Subcutaneous abdominal adipose tissue (tissue), 5 donors: ENCODE measurements around the gene SMIM31.

Experiments
- H3K27ac ChIP-seq: one replicate; pipeline ENCODE4 v1.7.0; 2013; ENCODE audit warnings: low read depth, mild to moderate bottlenecking, inconsistent platforms, low read length, moderate library complexity
- H3K27me3 ChIP-seq, 5 donors: one replicate each; pipeline ENCODE4 v1.7.0; 2013; ENCODE audit warnings: low read length in 5 of 5, inconsistent platforms in 1 of 5; ENCODE audit not compliant: control insufficient read depth in 5 of 5, insufficient read depth in 4 of 5
- H3K36me3 ChIP-seq, 5 donors: one replicate each; pipeline ENCODE4 v1.7.0; 2013; ENCODE audit warnings: low read length in 5 of 5; ENCODE audit not compliant: control insufficient read depth in 5 of 5, insufficient read depth in 5 of 5
- H3K4me1 ChIP-seq, 5 donors: one replicate each; pipeline ENCODE4 v1.7.0; 2013; ENCODE audit warnings: low read length in 5 of 5, mild to moderate bottlenecking in 3 of 5, moderate library complexity in 1 of 5; ENCODE audit not compliant: control insufficient read depth in 5 of 5, insufficient read depth in 5 of 5
- H3K4me3 ChIP-seq, 5 donors: one replicate each; pipeline ENCODE4 v1.7.0; 2013; ENCODE audit warnings: low read length in 5 of 5, low read depth in 1 of 5
- H3K9ac ChIP-seq, 5 donors: one replicate each; pipeline ENCODE4 v1.7.0; 2013; ENCODE audit warnings: low read length in 5 of 5, mild to moderate bottlenecking in 4 of 5, moderate library complexity in 3 of 5
- H3K9me3 ChIP-seq, 5 donors: one replicate each; pipeline ENCODE4 v1.7.0; 2013; ENCODE audit warnings: low read length in 5 of 5; ENCODE audit not compliant: control insufficient read depth in 5 of 5
- donor health status: healthy.
- donor health status: healthy.
- donor health status: healthy.
- donor health status: healthy.
- donor health status: healthy.

The SMIM31 gene

GRCh38 chr4:164815711-164816110, 61.8 kb downstream of the SMIM31 start:
- no peak overlapping the region for H3K27ac ChIP-seq
- H3K9ac ChIP-seq, result no peak overlapping the region
- no peaks in the 10 kb centered on the region for H3K36me3 ChIP-seq
- H3K4me3 ChIP-seq, result no peak overlapping the region
- no peaks in the 10 kb centered on the region for H3K27me3 ChIP-seq
- H3K9me3 ChIP-seq, result no peaks in the 10 kb centered on the region
- no peaks in the 10 kb centered on the region for H3K4me1 ChIP-seq

DNA sequence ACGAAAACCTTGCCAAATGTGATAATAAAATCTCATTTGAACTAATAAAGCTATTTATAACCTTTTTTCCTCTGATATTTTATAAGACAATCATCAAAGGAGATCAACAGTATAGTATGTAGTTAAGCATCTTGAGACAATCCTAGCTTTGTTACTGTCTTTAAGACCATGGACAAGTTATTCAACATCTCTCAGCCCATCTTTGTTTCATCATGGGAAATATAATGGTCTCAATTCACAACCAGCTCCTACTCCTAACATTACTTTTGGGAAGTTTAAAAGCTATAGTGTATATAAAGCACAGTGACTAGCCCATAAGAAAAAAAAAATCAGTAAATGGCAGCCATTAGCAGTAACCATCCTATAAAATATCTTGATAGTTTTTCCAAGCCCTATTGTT, 65.4 kb downstream of the SMIM31 start:
- no peaks in the 10 kb centered on the region for H3K9me3 ChIP-seq
- no peak overlapping the region for H3K9ac ChIP-seq
- H3K4me1 ChIP-seq, result no peaks in the 10 kb centered on the region
- H3K36me3 ChIP-seq, result no peaks in the 10 kb centered on the region
- no peak overlapping the region for H3K27ac ChIP-seq
- no peaks in the 10 kb centered on the region for H3K27me3 ChIP-seq
- no peak overlapping the region for H3K4me3 ChIP-seq

- no peak overlapping the region for H3K4me3 ChIP-seq
- no peak overlapping the region for H3K27ac ChIP-seq
- H3K36me3 ChIP-seq, result no peaks in the 10 kb centered on the region
- H3K27me3 ChIP-seq, result no peaks in the 10 kb centered on the region
- no peak overlapping the region for H3K9ac ChIP-seq
- H3K9me3 ChIP-seq, result no peaks in the 10 kb centered on the region
- no peaks in the 10 kb centered on the region for H3K4me1 ChIP-seq
Observed at GRCh38 chr4:164821711-164822110, 67.8 kb downstream of the SMIM31 start.

DNA sequence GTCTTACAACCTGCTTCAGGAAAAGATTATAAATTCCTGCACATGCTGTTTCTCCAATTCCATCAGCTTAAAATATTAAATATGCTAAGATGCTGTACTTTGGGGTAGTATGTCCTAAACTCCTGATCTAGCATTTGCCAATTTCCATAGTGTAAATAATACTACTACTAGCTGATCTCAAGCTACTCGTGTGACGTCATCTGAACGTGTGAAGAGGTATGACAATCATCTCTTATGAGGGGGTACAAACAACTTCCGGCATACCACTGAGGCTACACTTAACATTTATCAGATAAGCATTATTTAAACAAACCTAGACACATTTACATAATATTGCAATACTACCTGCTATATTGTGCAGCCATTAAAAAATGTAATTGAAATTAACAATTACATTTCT, 70.7 kb downstream of the SMIM31 start:
- Histone ChIP-seq H3K4me3 (no peak overlapping the region), H3K27me3 (no peaks in the 10 kb centered on the region)

GRCh38 chr4:164828955-164829354, 75.0 kb downstream of the SMIM31 start:
- Histone ChIP-seq H3K9me3 (no peaks in the 10 kb centered on the region), H3K27me3 (no peaks in the 10 kb centered on the region), H3K36me3 (no peaks in the 10 kb centered on the region), H3K9ac (no peak overlapping the region), H3K4me1 (no peaks in the 10 kb centered on the region), H3K4me3 (no peak overlapping the region), H3K27ac (no peak overlapping the region)

More for the DNA sequence above, 70.7 kb downstream of the SMIM31 start:
- Histone ChIP-seq H3K9me3 (no peaks in the 10 kb centered on the region), H3K36me3 (no peaks in the 10 kb centered on the region), H3K4me1 (no peaks in the 10 kb centered on the region), H3K9ac (no peak overlapping the region), H3K27ac (no peak overlapping the region)

GRCh38 chr4:164846566-164846965, 92.6 kb downstream of the SMIM31 start:
- H3K4me1 ChIP-seq, result no peaks in the 10 kb centered on the region
- H3K4me3 ChIP-seq, result no peak overlapping the region
- H3K36me3 ChIP-seq, result no peaks in the 10 kb centered on the region
- no peak overlapping the region for H3K9ac ChIP-seq
- no peaks in the 10 kb centered on the region for H3K27me3 ChIP-seq
- no peak overlapping the region for H3K27ac ChIP-seq
- no peaks in the 10 kb centered on the region for H3K9me3 ChIP-seq

GRCh38 chr4:164847016-164847415, 93.1 kb downstream of the SMIM31 start:
- no peaks in the 10 kb centered on the region for H3K9me3 ChIP-seq
- H3K9ac ChIP-seq, result no peak overlapping the region
- no peak overlapping the region for H3K4me3 ChIP-seq
- H3K27me3 ChIP-seq, result no peaks in the 10 kb centered on the region
- no peaks in the 10 kb centered on the region for H3K4me1 ChIP-seq
- H3K27ac ChIP-seq, result no peak overlapping the region
- H3K36me3 ChIP-seq, result no peaks in the 10 kb centered on the region

DNA sequence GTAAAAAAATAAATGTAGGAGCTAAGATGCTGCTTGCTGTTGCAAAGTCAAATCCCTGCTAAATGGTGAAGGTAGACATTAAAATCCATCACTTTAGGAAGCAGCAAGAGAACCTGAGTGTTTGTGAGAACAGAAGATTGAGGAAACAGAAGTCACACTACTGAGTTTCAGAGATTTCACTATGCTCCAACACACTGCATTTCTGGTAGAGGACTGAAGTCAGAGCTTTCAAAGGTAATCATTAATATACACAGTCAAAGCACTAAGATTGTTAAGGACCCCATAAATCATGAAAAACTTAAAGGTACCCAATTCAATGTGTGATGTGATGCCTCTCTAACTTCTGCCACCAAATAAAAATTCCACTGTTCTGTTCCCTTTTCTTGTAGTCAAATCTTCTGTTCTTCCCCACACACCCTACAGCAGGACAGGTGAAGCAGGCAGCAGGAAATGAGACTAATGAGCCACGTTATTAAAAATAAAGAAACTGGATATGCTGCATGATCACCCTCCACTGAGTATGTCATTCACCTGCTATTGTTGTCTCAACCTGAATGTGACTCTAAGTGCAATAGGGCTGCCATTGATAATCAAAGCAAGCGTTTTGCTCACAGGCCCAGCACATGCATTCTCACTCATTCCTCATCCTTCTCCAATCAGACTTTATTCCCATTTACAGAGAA, 94.2 kb downstream of the SMIM31 start:
- Histone ChIP-seq H3K27me3 (no peaks in the 10 kb centered on the region), H3K9me3 (no peaks in the 10 kb centered on the region), H3K9ac (no peak overlapping the region), H3K27ac (no peak overlapping the region), H3K4me1 (no peaks in the 10 kb centered on the region), H3K36me3 (no peaks in the 10 kb centered on the region), H3K4me3 (no peak overlapping the region)
